Measurements from ENCODE around the gene TNRC6C. TPM values are rescaled to one million over a fixed set of nuclear protein-coding genes. Genes with fewer than 3 reads are reported as not detected.

TNRC6C gene
- total and polyA plus RNA-seq, 2 experiments from 2014 or later: 10.1 to 16.6 TPM

GRCh38 chr17:77959926-77960521, 1.5 kb downstream of the TNRC6C start:
- DNase-seq (ENCODE audit: low spot score): peak; percentile 60
- H3K27ac Mint-ChIP-seq: 0 out of 2 replicates have a peak overlapping the region, but pooled peaks have one; percentile 36

More at GRCh38 chr17:77959926-77960521, 1.5 kb downstream of the TNRC6C start:
- Histone ChIP-seq H4K20me1 (replicated peaks; ENCODE audit: insufficient read depth) (peaks cover 36% of the 10 kb centered on the region), H2AFZ (no peak overlapping the region), H3K79me2 (replicated peaks; ENCODE audit: insufficient read depth) (peaks cover 52% of the 10 kb centered on the region), H3K27me3 (ENCODE audit: insufficient read depth) (peaks cover 45% of the 10 kb centered on the region), H3K4me2 (peak overlapping the region; percentile 84), H3K27ac (ENCODE audit: low read depth) (no peak overlapping the region), H3K4me3 (peak overlapping the region; percentile 61), H3K4me1 (ENCODE audit: insufficient read depth) (peaks cover 49% of the 10 kb centered on the region), H3K9me2 (ENCODE audit: insufficient read depth) (no peaks in the 10 kb centered on the region; the same call in 1 of the 2 replicates), H3F3A (replicated peaks; ENCODE audit: low read depth) (no peaks in the 10 kb centered on the region), H3K36me3 (ENCODE audit: insufficient read depth) (no peaks in the 10 kb centered on the region)
- peak overlapping the region; percentile 92 for H3K4me3 Mint-ChIP-seq
- H3K4me1 Mint-ChIP-seq: peaks cover 48% of the 10 kb centered on the region
- peak; percentile 2; the same call in 1 of the 3 replicates for ATAC-seq
- H3K36me3 Mint-ChIP-seq (ENCODE audit: low read depth): peaks cover 2% of the 10 kb centered on the region; the same call in 1 of the 3 replicates
- H3K27me3 Mint-ChIP-seq (ENCODE audit: insufficient read depth, low read depth, poor library complexity): peaks cover 21% of the 10 kb centered on the region
- TF ChIP-seq STAT1 (IDR thresholded peaks at IDR 0.05; ENCODE audit: unreplicated experiment) (no peak), ZNF331 (CRISPR knock-in tag; IDR thresholded peaks at IDR 0.05; ENCODE audit: low read depth) (no peak), REST (IDR thresholded peaks at IDR 0.05; ENCODE audit: unreplicated experiment) (no peak), ETS1 (IDR thresholded peaks at IDR 0.05) (no peak), POLR2AphosphoS5 (IDR thresholded peaks at IDR 0.05; ENCODE audit: low read depth) (peak; percentile 19; the same call in 1 of the 2 replicates), NANOG (IDR thresholded peaks at IDR 0.05; ENCODE audit: borderline replicate concordance) (no peak), JUNB (IDR thresholded peaks at IDR 0.05; ENCODE audit: unreplicated experiment) (no peak), EZH2phosphoT487 (IDR thresholded peaks at IDR 0.05; ENCODE audit: unreplicated experiment) (no peak)
- H3K9me3 Mint-ChIP-seq: no peaks in the 10 kb centered on the region; the same call in 1 of the 3 replicates

Data from GM23338 (cell line).